Stimulated activated CD8-positive, alpha-beta memory T cell treated with anti-CD3 and anti-CD28 coated beads, Interleukin-12 subunit alpha, Interleukin-12 subunit beta, amount 100 ng/mL, for 24 hours (primary cell): Measurements from ENCODE around the gene TBC1D14.
"Not testable (repeated sequence)": the region's sequence is repeated elsewhere in the genome, so short reads cannot be mapped to it uniquely, and the experiment has no call there.

Experiments used
- DNase-seq: peaks from one replicate; pipeline ENCODE4 v3.0.0-alpha.2; 2020; ENCODE audit errors: extremely low read depth

TBC1D14 gene

GRCh38 chr4:6909970-6910339 lies 329 bp downstream of the TBC1D14 start:
- no peak for DNase-seq

GRCh38 chr4:6910340-6910959 lies 824 bp downstream of the TBC1D14 start:
- DNase-seq = no peak

GRCh38 chr4:6910960-6911874 lies 1.6 kb downstream of the TBC1D14 start:
- DNase-seq = no peak

- not testable (repeated sequence) for DNase-seq
Measured at GRCh38 chr4:6911917-6912316, 2.3 kb downstream of the TBC1D14 start.

GRCh38 chr4:6912441-6912840 lies 2.8 kb downstream of the TBC1D14 start:
- DNase-seq = no peak

GRCh38 chr4:6913350-6913905 lies 3.8 kb downstream of the TBC1D14 start:
- DNase-seq = no peak

GRCh38 chr4:6914448-6914847 lies 4.8 kb downstream of the TBC1D14 start:
- no peak for DNase-seq

- DNase-seq = no peak
Measured at GRCh38 chr4:6915041-6916005, 5.7 kb downstream of the TBC1D14 start.

- no peak for DNase-seq
Measured at GRCh38 chr4:6916069-6916586, 6.5 kb downstream of the TBC1D14 start.

- peak; percentile 34 for DNase-seq
Measured at GRCh38 chr4:6916587-6917460, 7.2 kb downstream of the TBC1D14 start.

GRCh38 chr4:6917461-6918271 lies 8.0 kb downstream of the TBC1D14 start:
- DNase-seq = no peak

- no peak for DNase-seq
Measured at GRCh38 chr4:6918338-6918737, 8.7 kb downstream of the TBC1D14 start.

GRCh38 chr4:6920171-6920570 lies 10.5 kb downstream of the TBC1D14 start:
- DNase-seq = no peak

- DNase-seq = no peak
Measured at GRCh38 chr4:6923507-6923906, 13.9 kb downstream of the TBC1D14 start.

- no peak for DNase-seq
Measured at GRCh38 chr4:6924361-6924779, 14.7 kb downstream of the TBC1D14 start.

- DNase-seq = no peak
Measured at GRCh38 chr4:6925357-6925836, 15.8 kb downstream of the TBC1D14 start.

GRCh38 chr4:6926081-6926480 lies 16.5 kb downstream of the TBC1D14 start:
- DNase-seq = no peak

GRCh38 chr4:6926681-6927478 lies 17.3 kb downstream of the TBC1D14 start:
- DNase-seq = no peak

GRCh38 chr4:6928081-6928480 lies 18.5 kb downstream of the TBC1D14 start:
- DNase-seq = no peak
